ENCODE measurements around the gene SEMA3F.

SEMA3F gene

DNA sequence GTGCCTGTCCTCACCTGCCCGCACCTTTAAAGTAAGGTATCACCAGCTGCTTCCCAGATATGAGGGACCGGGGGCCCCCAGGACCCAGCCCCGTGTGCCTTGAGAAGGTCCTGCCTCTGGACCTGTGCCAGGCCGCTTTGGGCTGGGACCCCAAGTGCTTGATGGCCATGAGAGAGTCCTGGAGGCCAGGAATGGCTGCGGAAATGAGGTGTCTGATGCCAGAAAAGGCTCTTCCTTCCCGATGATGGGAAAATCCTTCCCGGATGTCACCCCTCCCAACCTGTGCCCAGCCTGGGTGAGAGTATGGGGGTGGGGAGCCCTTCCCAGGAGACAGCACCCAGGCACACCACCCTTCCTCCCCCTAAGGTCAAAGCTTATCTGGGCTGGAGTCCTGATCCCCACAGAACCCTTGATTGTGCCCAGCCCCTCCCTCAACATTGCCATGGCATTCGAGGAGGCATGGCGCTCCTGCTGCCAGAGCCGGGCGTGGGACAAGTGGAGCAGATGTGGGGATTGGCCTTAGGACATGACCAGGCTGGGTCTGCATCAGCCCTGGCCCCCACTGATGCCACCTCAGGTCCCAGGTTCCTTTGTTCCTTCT lies 14.2 kb downstream of the SEMA3F start:
- in situ Hi-C loops (cut with MboI; ENCODE audit: low sequenced_read_pairs), result no loop called here

- in situ Hi-C loops (cut with MboI; ENCODE audit: low sequenced_read_pairs), result no loop called here
Observed at GRCh38 chr3:50169858-50170257, 14.7 kb downstream of the SEMA3F start.

- in situ Hi-C loops (cut with MboI; ENCODE audit: low sequenced_read_pairs), result no loop called here
Observed at GRCh38 chr3:50170689-50171088, 15.6 kb downstream of the SEMA3F start.

GRCh38 chr3:50171540-50172301 lies 16.6 kb downstream of the SEMA3F start:
- in situ Hi-C loops (cut with MboI; ENCODE audit: low sequenced_read_pairs), result no loop called here

- in situ Hi-C loops (cut with MboI; ENCODE audit: low sequenced_read_pairs), result no loop called here
Observed at GRCh38 chr3:50172626-50173220, 17.6 kb downstream of the SEMA3F start.

- in situ Hi-C loops (cut with MboI; ENCODE audit: low sequenced_read_pairs), result no loop called here
Observed at GRCh38 chr3:50173685-50174516, 18.8 kb downstream of the SEMA3F start.

- in situ Hi-C loops (cut with MboI; ENCODE audit: low sequenced_read_pairs), result no loop called here
Observed at GRCh38 chr3:50174517-50174895, 19.4 kb downstream of the SEMA3F start.

DNA sequence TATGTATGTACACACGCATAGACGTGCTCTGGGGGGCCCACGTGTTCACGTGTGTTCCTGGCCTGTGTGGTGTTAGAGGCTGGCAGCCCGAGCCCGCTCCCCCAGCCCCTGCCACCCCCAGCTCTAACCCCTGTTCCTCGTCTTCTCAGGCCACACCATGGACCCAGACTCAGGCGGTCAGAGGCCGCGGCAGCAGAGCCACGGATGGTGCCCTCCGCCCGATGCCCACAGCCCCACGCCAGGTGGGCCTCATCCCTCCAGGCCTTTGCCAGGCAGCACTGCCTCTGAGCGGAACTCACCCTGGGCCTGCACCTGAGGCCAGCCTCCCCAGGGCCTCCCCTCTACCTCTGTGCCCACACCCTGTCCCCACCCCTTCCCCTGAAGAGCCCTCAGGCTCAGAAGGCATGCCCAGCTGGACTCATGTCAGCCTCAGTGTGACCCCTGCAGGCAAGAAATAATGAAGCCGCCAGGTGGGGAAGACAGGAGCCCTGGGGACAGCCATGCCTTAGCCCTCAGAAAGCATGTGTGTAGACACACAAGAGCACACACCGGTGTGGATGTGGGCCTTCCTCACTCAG lies 19.9 kb downstream of the SEMA3F start:
- in situ Hi-C loops (cut with MboI; ENCODE audit: low sequenced_read_pairs), result no loop called here

DNA sequence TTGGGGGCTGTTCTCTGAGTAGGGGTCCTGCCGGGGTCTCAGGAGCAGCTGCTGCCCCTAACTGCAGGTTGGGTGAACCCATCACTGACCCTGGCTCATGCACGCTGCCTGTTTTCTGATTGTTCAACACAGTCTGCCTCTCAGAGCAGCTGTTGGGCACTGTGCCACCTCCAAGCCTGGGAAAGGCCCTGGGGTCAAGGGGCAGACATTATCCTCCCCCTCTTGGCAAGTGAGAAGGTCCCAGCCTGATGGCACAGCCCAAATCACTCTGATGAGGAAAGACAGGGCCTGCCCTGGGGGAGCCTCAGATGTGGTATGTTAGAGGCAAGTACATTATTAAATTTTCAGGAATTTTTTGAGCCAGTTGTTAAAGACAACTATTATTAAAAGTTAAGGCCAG lies 22.2 kb downstream of the SEMA3F start:
- in situ Hi-C loops (cut with MboI; ENCODE audit: low sequenced_read_pairs), result no loop called here

GRCh38 chr3:50179710-50180109 lies 24.6 kb downstream of the SEMA3F start:
- in situ Hi-C loops (cut with MboI; ENCODE audit: low sequenced_read_pairs), result loop anchor here (10.0 kb wide), 1 partner anchor 55 kb away; no protein-coding TSS in a partner anchor

DNA sequence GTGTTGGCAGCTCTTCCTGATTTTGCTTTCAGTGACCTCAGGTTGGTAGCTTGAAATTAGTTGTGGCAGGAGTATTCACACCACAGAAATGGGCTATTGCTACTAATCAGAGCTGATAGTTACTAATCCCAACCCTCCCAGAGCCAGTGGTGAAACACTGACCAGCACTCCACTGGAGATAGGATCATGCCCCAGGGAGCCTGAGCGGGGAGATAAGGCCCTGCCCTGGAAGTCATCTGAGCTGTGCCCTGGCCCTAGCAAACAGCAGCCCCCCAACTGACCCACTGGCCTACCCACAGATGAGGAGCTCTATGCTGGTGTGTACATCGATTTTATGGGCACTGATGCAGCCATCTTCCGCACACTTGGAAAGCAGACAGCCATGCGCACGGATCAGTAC lies 26.9 kb downstream of the SEMA3F start:
- in situ Hi-C loops (cut with MboI; ENCODE audit: low sequenced_read_pairs), result loop anchor here (10.0 kb wide), 1 partner anchor 57 kb away; no protein-coding TSS in a partner anchor

DNA sequence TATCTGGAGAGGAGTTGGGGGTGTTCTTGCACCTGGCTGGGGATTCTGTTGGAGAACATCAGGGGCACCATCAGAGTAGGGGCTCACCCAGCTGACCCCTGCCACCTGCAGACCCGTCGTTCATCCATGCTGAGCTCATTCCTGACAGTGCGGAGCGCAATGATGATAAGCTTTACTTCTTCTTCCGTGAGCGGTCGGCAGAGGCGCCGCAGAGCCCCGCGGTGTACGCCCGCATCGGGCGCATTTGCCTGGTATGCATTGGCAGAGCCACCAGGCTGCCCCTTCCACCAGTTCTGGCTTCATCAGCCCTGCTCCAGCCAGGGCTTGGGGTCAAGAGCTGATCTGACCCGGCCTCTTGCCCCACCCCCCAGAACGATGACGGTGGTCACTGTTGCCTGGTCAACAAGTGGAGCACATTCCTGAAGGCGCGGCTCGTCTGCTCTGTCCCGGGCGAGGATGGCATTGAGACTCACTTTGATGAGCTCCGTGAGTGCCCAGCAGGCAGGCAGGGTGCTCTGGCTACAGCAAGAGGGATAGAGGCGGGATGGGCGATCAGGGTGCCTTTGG lies 27.5 kb downstream of the SEMA3F start:
- in situ Hi-C loops (cut with MboI; ENCODE audit: low sequenced_read_pairs), result loop anchor here (10.0 kb wide), 1 partner anchor 58 kb away; no protein-coding TSS in a partner anchor

GRCh38 chr3:50183755-50184154 lies 28.6 kb downstream of the SEMA3F start:
- in situ Hi-C loops (cut with MboI; ENCODE audit: low sequenced_read_pairs), result loop anchor here (10.0 kb wide), 1 partner anchor 59 kb away; no protein-coding TSS in a partner anchor

GRCh38 chr3:50184242-50184978 lies 29.3 kb downstream of the SEMA3F start:
- in situ Hi-C loops (cut with MboI; ENCODE audit: low sequenced_read_pairs), result loop anchor here (10.0 kb wide), 1 partner anchor 60 kb away; no protein-coding TSS in a partner anchor

DNA sequence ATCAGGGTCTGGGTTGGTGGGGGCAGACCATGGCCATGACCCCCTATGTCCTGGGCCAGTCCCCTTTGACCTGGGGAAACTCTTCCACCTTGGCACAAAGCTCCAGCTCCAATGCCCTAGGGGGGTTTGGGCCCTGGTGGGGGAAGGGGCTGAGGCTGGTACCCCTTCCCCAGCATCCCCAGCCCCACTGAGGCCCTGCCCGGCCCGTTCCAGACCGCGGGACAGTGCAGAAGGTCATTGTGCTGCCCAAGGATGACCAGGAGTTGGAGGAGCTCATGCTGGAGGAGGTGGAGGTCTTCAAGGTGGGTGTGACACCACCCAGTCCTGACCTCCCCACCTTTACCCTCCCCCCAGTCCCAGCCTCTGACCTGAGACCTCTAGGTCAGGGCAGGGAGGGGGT lies 30.1 kb downstream of the SEMA3F start:
- in situ Hi-C loops (cut with MboI; ENCODE audit: low sequenced_read_pairs), result loop anchor here (10.0 kb wide), 1 partner anchor 60 kb away; no protein-coding TSS in a partner anchor

GRCh38 chr3:50186096-50186495 lies 31.0 kb downstream of the SEMA3F start:
- in situ Hi-C loops (cut with MboI; ENCODE audit: low sequenced_read_pairs), result loop anchor here (10.0 kb wide), 1 partner anchor 61 kb away; no protein-coding TSS in a partner anchor

DNA sequence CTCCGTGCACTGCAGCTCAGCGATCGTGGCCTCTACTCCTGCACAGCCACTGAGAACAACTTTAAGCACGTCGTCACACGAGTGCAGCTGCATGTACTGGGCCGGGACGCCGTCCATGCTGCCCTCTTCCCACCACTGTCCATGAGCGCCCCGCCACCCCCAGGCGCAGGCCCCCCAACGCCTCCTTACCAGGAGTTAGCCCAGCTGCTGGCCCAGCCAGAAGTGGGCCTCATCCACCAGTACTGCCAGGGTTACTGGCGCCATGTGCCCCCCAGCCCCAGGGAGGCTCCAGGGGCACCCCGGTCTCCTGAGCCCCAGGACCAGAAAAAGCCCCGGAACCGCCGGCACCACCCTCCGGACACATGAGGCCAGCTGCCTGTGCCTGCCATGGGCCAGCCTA lies 32.6 kb downstream of the SEMA3F start:
- in situ Hi-C loops (cut with MboI; ENCODE audit: low sequenced_read_pairs), result loop anchor here (10.0 kb wide), 1 partner anchor 63 kb away; no protein-coding TSS in a partner anchor

DNA sequence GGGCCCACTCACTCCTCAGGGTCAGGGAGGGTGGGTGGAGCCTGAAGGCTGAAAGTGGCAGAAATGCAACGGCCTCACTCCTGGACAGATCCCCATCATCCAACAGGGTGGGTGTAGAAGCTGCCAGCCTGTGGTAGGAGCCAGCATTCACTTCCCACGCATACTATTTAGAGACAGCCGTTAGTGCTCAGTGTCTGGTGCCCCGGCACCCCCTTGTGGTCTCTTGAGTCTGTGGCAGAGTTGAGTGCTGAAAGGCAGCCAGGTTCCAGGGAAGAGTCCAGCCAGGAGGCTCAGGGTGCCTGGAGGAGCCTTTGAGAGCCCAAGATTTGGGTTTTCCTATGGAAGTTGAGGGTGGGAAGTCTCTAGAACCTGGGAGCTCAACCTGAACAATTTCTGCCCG lies 34.1 kb downstream of the SEMA3F start:
- in situ Hi-C loops (cut with MboI; ENCODE audit: low sequenced_read_pairs), result loop anchor here (10.0 kb wide), 1 partner anchor 64 kb away; no protein-coding TSS in a partner anchor

DNA sequence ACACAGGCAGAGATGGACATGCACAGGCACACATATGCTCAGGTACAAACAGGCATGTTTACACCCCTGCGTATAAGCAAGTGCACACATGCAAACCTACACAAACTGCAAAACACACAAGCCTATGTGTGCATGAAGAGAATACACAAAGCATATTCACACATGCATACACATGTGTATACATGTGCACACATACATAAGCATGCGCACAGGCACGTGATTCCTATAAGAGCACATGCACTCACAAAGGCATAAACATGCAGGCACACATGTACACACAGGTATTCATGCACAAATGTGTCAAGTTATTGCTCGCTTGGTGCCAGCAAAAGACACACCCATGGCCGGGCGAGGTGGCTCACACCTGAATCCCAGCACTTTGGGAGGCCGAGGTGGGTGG lies 34.9 kb downstream of the SEMA3F start:
- in situ Hi-C loops (cut with MboI; ENCODE audit: low sequenced_read_pairs), result loop anchor here (10.0 kb wide), 1 partner anchor 65 kb away; no protein-coding TSS in a partner anchor
